ENCODE measurements around the gene FOXF2. TPM values are rescaled to one million over a fixed set of nuclear protein-coding genes. Genes with fewer than 3 reads are reported as not detected.

Gene FOXF2
- 0.25 and 8.1 TPM in 2 replicates for total RNA-seq (ENCODE audit: low replicate concordance)

DNA sequence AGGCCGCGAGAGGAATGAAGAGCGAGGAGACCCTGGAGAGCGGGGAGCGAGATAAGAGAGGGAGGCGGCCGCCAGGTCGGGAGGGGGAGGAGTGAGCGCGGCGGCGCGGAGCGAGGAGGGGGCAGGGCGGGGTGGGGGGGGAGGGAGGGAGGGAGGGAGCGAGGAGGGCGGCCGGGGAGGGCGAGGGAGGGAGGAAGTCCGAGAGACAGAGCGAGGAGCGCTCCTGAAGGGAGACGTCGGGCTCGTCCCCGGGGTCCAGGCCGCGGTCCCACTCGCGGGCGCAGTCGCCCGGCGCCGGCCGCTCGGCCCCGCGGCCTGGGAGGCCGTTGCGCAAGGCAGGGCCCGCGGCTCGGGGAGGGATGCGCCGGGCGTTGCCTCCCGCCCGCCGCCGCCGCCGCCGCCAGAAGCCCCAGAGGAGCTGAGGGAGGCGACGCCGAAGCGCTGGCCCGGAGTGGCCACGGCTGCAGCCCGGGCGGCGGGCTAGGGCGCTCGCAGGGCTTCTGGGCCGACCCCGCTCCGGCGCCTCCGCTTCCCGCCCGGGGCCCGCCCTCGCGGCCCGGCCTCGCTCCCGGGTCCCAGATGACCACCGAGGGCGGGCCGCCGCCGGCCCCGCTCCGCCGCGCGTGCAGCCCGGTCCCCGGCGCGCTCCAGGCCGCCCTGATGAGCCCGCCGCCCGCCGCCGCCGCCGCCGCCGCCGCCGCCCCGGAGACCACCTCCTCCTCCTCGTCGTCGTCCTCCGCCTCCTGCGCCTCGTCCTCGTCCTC lies at the start of gene FOXF2:
TSS of gene FOXF2 (plus strand) at position 208 of the 764 bp plus-strand sequence. CDS start at position 580, 372 bp downstream.
- TF ChIP-seq, protein P1, sequence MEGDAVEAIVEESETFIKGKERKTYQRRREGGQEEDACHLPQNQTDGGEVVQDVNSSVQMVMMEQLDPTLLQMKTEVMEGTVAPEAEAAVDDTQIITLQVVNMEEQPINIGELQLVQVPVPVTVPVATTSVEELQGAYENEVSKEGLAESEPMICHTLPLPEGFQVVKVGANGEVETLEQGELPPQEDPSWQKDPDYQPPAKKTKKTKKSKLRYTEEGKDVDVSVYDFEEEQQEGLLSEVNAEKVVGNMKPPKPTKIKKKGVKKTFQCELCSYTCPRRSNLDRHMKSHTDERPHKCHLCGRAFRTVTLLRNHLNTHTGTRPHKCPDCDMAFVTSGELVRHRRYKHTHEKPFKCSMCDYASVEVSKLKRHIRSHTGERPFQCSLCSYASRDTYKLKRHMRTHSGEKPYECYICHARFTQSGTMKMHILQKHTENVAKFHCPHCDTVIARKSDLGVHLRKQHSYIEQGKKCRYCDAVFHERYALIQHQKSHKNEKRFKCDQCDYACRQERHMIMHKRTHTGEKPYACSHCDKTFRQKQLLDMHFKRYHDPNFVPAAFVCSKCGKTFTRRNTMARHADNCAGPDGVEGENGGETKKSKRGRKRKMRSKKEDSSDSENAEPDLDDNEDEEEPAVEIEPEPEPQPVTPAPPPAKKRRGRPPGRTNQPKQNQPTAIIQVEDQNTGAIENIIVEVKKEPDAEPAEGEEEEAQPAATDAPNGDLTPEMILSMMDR (IDR thresholded peaks at IDR 0.05; ENCODE audit: insufficient read depth, low read length), result no peak
- no peak for DNase-seq (ENCODE audit: low read depth)
- peak within 1 kb of the TSS; percentile 79 for H3K4me3 ChIP-seq (ENCODE audit: low read depth, low read length)

DNA sequence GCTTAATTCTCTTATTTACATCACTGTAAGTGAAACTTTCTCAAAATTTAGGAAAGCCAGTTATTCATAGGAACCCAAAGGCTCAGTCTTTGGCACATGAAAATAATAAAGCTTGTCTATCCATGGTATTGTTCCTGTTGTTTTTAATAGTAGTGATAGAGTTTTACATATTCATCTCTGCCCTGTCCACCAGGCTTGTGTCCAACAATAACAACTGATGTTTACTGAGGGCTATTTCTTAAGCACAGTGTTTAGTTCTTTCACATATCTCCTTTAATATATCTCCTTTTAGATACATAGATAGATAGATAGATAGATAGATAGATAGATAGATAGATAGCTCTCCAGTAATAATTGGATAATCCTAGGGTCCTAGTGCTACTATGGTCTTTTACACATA lies 43.3 kb upstream of the FOXF2 start:
- DNase-seq (ENCODE audit: low read depth), result peak; percentile 62
- no peak overlapping the region for H3K4me3 ChIP-seq (ENCODE audit: low read depth, low read length)
- TF ChIP-seq, protein P1 (IDR thresholded peaks at IDR 0.05; ENCODE audit: insufficient read depth, low read length), result no peak

DNA sequence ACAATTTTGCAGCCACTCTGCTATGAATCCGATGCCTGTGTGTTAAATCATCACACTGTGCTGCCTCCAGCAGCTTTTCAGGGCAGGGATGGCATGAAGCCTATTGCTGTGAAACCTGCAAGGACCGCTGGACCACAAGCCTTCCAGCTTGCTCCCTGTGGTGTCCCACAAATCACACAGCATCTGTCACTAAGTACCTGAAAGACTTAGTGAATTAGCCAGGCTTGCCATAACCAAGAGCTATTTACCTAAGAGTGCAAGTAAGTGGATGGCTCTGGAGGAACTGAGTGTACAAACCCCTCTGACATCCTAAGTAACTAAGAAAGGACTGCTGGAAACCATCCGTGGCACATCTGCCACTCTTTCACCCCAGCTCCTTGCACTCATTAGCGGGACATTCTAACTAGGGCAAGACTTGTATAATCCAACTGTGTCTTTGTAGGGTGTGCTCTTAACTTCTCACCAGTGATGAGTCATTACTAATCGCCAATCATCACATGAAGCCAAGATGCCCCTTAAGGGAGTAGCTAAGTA lies 42.8 kb upstream of the FOXF2 start:
- peak; percentile 54 for DNase-seq (ENCODE audit: low read depth)
- no peak overlapping the region for H3K4me3 ChIP-seq (ENCODE audit: low read depth, low read length)
- TF ChIP-seq, protein P1 (IDR thresholded peaks at IDR 0.05; ENCODE audit: insufficient read depth, low read length), result no peak

DNA sequence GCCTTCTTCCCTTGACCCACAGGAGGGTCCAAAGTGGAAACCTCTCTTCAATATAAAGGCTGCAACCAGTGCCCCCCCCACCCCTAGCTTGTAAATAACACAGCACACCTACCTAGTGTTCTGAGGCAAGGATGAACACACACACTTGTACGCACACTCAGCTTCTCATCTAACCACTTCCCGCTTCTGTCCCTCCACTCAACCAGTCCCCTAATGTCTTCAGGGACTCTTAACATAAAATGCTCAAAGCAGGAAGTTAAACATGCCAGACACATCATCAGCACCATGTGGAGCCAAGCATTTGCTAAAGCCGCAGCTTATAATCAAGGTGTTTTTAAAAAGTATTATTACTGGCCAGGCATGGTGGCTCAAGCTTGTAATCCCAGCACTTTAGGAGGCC lies 42.2 kb upstream of the FOXF2 start:
- DNase-seq (ENCODE audit: low read depth), result no peak
- TF ChIP-seq, protein P1 (IDR thresholded peaks at IDR 0.05; ENCODE audit: insufficient read depth, low read length), result no peak
- H3K4me3 ChIP-seq (ENCODE audit: low read depth, low read length), result no peak overlapping the region

DNA sequence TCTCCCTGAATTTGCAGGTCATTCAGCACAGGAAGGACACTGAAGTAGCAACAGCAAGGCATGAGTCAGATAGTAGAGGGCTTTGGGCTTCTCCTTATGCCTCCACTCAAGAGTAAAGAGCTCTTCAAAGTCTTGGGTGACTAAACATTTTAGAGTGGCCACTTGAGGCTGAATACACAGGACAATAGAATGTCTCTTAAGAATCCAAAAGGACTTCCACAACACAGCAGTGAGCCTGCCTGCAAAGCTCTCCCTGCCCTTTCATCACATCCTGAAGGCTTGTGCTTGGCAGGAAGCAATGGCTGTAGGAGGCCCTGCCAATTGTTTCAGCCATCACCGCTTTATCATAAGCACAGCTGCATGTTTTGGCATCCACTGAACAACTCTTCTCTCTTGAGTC lies 40.7 kb upstream of the FOXF2 start:
- TF ChIP-seq, protein P1 (IDR thresholded peaks at IDR 0.05; ENCODE audit: insufficient read depth, low read length), result no peak
- peak; percentile 97 for DNase-seq (ENCODE audit: low read depth)
- no peak overlapping the region for H3K4me3 ChIP-seq (ENCODE audit: low read depth, low read length)

DNA sequence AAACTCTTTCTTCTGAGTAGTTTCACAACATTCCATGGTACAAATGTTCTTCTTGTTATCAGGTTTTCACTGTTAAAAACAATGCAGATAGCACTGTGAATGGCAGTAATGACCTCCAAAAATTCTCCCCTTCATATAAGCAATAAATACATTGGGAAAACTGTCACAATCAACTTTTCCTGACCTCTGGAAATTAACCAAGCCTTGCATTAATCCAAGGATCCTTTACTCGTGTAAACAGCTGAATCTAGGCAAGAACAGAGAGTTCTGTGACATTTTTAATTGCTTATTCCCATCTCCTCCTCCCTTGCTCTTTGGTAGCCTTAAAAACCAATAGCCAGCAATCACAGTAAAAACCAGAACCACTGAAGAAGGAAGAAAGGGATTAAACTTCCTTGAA lies 39.7 kb upstream of the FOXF2 start:
- H3K4me3 ChIP-seq (ENCODE audit: low read depth, low read length), result no peak overlapping the region
- no peak for DNase-seq (ENCODE audit: low read depth)
- TF ChIP-seq, protein P1 (IDR thresholded peaks at IDR 0.05; ENCODE audit: insufficient read depth, low read length), result no peak

All from fibroblast of the aortic adventitia (primary cell).